Muscle of leg (tissue), 11 donors: ENCODE data around the gene ESYT2. TPM values are rescaled to one million over a fixed set of nuclear protein-coding genes. Genes with fewer than 3 reads are reported as not detected.
"Not testable (repeated sequence)": the region's sequence is repeated elsewhere in the genome, so short reads cannot be mapped to it uniquely, and the experiment has no call there.

Experiments used
- DNase-seq: peaks from one replicate; pipeline ENCODE4 v3.0.0; 2013
- H3K27ac ChIP-seq: one replicate; pipeline ENCODE4 v1.5.1; 2013; ENCODE audit warnings: mild to moderate bottlenecking, low read length, control low read depth
- H3K27me3 ChIP-seq: one replicate; pipeline ENCODE4 v1.6.1; 2013; ENCODE audit warnings: low read length; ENCODE audit not compliant: control insufficient read depth, insufficient read depth
- H3K36me3 ChIP-seq: one replicate; pipeline ENCODE4 v1.6.1; 2013; ENCODE audit warnings: low read length; ENCODE audit not compliant: control insufficient read depth, insufficient read depth
- H3K4me1 ChIP-seq: one replicate; pipeline ENCODE4 v1.6.1; 2013; ENCODE audit warnings: low read length; ENCODE audit not compliant: control insufficient read depth, insufficient read depth
- H3K4me3 ChIP-seq: one replicate; pipeline ENCODE4 v1.5.1; 2013; ENCODE audit warnings: low read length, control low read depth
- H3K9me3 ChIP-seq: replicated peaks from 2 replicates; pipeline ENCODE4 v1.6.1; 2013; ENCODE audit warnings: low read depth, low read length; ENCODE audit not compliant: control insufficient read depth
- WGBS: methylation state at CpG from one replicate; pipeline ENCODE4 v1.1.5; 2013; ENCODE audit warnings: missing lambda C conversion rate; ENCODE audit not compliant: insufficient coverage; 5-methylcytosine and 5-hydroxymethylcytosine counted together
- polyA plus RNA-seq, 8 donors: library from polyadenylated mRNA; unstranded; fragments of 120-200 nt; gene quantifications; one replicate each; pipeline versions ENCODE4 v1.2.1 to v1.2.3, GENCODE V29; 2013; ENCODE audit warnings: inconsistent platforms in 1 of 8, low replicate concordance in 1 of 8; ENCODE audit not compliant: insufficient read length in 8 of 8, insufficient read depth in 1 of 8
- total RNA-seq: library from RNA; stranded (reverse); fragments of 120-200 nt; gene quantifications from one replicate; pipeline ENCODE4 v1.2.4, GENCODE V29; 2013

Gene ESYT2
- total and polyA plus RNA-seq, 9 donors, result 27.4 to 46.5 (median 30.1) TPM

DNA sequence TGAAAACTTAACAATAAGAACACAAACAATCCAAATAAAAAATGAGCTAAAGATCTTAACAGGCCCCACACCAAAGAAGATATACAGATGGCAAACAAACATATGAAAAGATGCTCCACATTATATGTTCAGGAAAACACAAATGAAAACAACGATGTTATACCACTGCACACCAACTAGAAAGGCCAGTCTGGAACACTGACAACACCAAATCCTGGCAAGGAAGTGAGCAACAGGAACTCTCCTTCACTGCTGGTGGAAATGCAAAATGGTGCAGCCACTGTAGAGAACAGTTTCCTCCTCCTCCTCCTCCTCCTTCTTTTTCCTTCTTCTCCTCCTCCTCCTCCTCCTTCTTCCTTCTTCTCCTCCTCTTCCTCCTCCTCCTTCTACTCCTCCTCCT is 112.5 kb downstream of the ESYT2 start:
- Histone ChIP-seq H3K9me3 (no peaks in the 10 kb centered on the region), H3K4me3 (no peak overlapping the region), H3K36me3 (no peaks in the 10 kb centered on the region), H3K27ac (no peak overlapping the region), H3K4me1 (no peaks in the 10 kb centered on the region), H3K27me3 (peaks cover 2% of the 10 kb centered on the region)
- no peak for DNase-seq
- WGBS, result 100% methylated on average over 1 of the region's 1 CpG

GRCh38 chr7:158710651-158711102 is 118.6 kb downstream of the ESYT2 start:
- Histone ChIP-seq H3K4me1 (peaks cover 6% of the 10 kb centered on the region), H3K4me3 (no peak overlapping the region), H3K27ac (no peak overlapping the region), H3K36me3 (no peaks in the 10 kb centered on the region), H3K27me3 (no peaks in the 10 kb centered on the region), H3K9me3 (peaks cover 6% of the 10 kb centered on the region)
- DNase-seq, result peak; percentile 16
- WGBS, result 85% methylated on average over 7 of the region's 7 CpGs

GRCh38 chr7:158707610-158708009 is 121.7 kb downstream of the ESYT2 start:
- H3K27ac ChIP-seq, result no peak overlapping the region
- no peaks in the 10 kb centered on the region for H3K27me3 ChIP-seq
- 56% methylated on average over 3 of the region's 4 CpGs for WGBS
- H3K36me3 ChIP-seq, result no peaks in the 10 kb centered on the region
- no peak overlapping the region for H3K4me3 ChIP-seq
- peaks cover 6% of the 10 kb centered on the region for H3K9me3 ChIP-seq
- DNase-seq, result peak; percentile 15
- H3K4me1 ChIP-seq, result peaks cover 21% of the 10 kb centered on the region

DNA sequence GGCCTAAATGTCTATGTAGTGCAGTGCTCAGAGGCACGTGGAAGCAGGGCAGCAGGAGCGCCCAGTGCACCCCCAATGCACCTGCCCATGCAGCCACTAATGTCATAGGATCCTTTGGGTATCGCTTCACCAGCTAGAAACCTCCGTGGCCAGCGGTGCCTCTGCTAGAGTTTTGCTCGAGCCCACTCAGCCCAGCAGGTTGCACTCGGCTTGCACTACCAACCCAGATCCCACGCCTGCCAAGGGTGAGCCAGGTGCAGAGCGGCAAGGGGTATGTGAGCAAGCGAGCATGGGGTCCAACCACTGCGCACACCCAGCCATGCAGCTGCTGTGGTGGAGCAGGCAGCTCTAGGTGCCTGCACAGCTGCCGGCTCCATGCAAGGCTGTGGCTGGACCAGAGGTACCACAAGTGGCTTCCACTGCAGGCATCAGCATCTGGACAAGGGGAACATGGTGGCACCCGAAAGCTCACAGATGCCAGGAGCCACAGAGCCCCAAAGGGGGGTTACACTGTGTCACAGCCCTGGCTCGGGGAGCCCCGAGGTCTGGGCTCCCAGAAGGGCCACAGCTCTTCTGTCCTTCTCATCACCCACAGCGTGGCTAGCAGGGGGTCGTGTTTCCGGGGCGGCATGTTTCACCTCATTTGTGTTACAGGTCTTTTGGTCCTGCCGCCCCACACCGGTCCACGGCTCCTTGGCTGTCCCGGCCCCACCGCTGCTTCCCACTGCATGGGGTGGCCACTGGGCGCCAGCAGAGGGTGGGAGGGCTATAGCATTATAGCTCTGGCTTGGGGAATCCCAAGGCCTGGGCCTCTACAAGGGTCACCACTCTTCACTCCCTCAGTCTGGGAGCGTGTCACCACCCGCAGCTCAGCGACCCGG is 122.4 kb downstream of the ESYT2 start:
- no peaks in the 10 kb centered on the region for H3K36me3 ChIP-seq
- H3K4me3 ChIP-seq, result no peak overlapping the region
- DNase-seq, result no peak
- peaks cover 24% of the 10 kb centered on the region for H3K4me1 ChIP-seq
- H3K27ac ChIP-seq, result no peak overlapping the region
- peaks cover 6% of the 10 kb centered on the region for H3K9me3 ChIP-seq
- H3K27me3 ChIP-seq, result no peaks in the 10 kb centered on the region
- WGBS, result 93% methylated on average over 20 of the region's 29 CpGs

DNA sequence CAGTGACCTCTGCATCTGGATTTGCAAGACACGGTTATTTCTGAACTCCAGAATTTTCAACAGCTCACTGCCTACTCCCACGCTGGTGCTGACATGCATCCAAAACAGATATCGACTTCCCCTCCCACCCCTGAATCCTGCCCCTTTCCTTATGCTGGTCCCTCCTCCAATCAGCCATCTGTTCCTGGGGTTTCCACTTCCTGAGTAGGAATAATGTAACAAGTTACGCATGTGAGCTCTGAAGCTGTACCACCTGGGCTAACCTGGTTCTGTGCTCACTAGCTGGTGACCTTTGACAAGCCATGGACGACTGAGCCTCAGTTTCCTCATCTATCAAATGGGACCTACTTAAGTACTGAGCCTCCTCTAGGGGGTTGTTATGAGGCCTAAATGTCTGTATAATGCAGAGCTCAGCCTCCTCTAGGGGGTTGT is 123.0 kb downstream of the ESYT2 start:
- Histone ChIP-seq H3K27ac (no peak overlapping the region), H3K36me3 (no peaks in the 10 kb centered on the region), H3K27me3 (no peaks in the 10 kb centered on the region), H3K4me3 (no peak overlapping the region), H3K4me1 (peaks cover 24% of the 10 kb centered on the region), H3K9me3 (peaks cover 6% of the 10 kb centered on the region)
- no peak for DNase-seq
- WGBS, result 60% methylated on average over 4 of the region's 5 CpGs

GRCh38 chr7:158705234-158705850 is 124.0 kb downstream of the ESYT2 start:
- WGBS, result 3% methylated on average over 14 of the region's 22 CpGs
- Histone ChIP-seq H3K4me1 (peaks cover 24% of the 10 kb centered on the region), H3K9me3 (peaks cover 6% of the 10 kb centered on the region), H3K27ac (peak overlapping the region; percentile 83), H3K4me3 (peak overlapping the region; percentile 95), H3K27me3 (no peaks in the 10 kb centered on the region), H3K36me3 (peaks cover 3% of the 10 kb centered on the region)
- peak; percentile 39 for DNase-seq

DNA sequence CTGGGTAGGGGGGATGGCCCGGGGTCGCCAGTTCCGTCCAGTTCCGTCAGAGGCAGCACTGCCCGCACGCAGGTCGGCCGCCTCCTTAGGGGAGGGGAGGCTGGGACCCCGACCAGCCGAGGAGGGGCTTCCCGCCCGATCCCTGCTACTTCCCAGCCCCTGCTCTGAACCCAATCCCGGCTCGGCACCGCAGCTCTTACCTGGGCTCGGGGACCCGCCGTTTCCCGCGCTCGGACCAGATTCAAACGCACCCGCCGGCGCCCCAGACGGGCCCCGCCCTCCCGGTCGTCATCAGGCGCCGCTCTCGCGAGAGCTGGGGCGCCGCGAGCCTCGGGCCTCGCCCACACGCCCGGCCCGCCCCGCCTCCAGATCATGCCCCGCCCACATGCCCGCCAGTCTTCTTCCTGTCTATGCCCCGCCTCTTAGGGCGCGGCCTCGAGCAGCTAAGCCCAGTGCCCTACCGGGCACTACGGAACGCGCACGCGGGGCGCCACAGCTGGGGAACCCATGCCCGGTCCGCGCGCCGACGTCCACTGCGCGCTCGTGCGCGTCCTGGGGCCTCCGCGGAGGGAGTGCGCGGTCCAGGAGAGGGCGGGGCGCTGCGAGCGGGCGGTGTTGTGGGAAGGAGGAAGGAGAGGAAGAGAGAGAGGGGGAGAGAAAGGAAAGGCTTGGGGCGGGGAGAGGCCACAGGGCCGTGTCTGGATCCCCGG is 124.6 kb downstream of the ESYT2 start, which contains the start of gene NCAPG2:
Gene NCAPG2, minus strand, starts transcription at position 281 of the 710 bp plus-strand sequence. CDS start 2,905 bp downstream, outside the sequence.
- DNase-seq, result peak; percentile 99
- Histone ChIP-seq H3K27ac (peak within 1 kb of the TSS; percentile 83), H3K36me3 (peaks cover 5% of the 10 kb centered on the region), H3K27me3 (no peaks in the 10 kb centered on the region), H3K4me1 (peaks cover 24% of the 10 kb centered on the region), H3K4me3 (peak within 1 kb of the TSS; percentile 95), H3K9me3 (peaks cover 6% of the 10 kb centered on the region)
- WGBS, result under 1% methylated on average over 68 of the region's 78 CpGs

DNA sequence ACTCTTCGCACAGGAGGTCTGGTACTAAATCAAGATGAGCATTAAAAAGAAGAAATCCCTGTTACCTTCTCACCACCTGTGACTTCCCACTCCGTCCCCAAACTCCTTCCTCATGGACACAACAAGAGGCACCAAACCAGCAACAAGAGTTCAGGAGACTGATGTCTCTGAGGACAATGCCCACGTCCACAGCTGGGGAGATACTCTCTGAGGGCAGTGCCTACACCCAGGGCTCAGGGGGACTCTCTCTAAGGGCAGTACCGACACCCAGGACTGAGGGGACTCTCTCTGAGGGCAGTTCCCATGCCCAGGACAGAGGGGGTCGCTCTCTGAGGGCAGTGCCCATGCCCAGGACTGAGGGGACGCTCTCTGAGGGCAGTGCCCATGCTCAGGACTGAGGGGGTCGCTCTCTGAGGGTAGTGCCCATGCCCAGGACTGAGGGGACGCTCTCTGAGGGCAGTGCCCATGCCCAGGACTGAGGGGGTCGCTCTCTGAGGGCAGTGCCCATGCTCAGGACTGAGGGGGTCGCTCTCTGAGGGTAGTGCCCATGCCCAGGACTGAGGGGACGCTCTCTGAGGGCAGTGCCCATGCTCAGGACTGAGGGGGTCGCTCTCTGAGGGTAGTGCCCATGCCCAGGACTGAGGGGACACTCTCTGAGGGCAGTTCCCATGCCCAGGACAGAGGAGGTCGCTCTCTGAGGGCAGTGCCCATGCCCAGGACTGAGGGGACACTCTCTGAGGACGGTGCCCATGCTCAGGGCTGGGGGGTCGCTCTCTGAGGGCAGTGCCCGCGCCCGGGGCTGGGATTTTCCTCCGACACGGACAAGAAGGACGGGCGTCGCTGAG is 125.4 kb downstream of the ESYT2 start:
- H3K9me3 ChIP-seq, H3K36me3 ChIP-seq, H3K27me3 ChIP-seq: not testable (repeated sequence)
- peak; percentile 14 for DNase-seq
- peak overlapping the region; percentile 95 for H3K4me3 ChIP-seq
- WGBS, result 12% methylated on average over 15 of the region's 23 CpGs
- peaks cover 24% of the 10 kb centered on the region for H3K4me1 ChIP-seq
- peak overlapping the region; percentile 78 for H3K27ac ChIP-seq

DNA sequence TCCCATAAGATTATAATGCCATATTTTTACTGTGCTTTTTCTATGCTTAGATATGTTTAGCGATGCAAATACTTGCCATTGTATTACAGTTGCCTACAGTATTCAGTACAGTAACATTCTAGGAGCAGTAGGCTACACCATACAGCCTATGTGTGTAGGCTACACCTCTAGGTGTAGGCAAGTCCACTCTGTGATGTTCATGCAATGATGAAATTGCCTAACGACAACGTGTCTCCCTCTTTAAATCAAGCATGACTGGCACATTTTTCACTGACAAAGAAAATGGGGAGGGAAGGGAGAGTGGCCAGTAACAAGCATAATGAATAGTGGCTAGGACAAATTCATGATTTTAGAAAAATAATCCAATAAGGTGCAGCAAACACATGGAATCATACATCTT is 126.4 kb downstream of the ESYT2 start:
- Histone ChIP-seq H3K36me3 (peaks cover 9% of the 10 kb centered on the region), H3K4me3 (no peak overlapping the region), H3K4me1 (peaks cover 24% of the 10 kb centered on the region), H3K9me3 (peaks cover 6% of the 10 kb centered on the region), H3K27ac (no peak overlapping the region), H3K27me3 (no peaks in the 10 kb centered on the region)
- no CpG with 5 or more reads among the region's 3 CpGs for WGBS
- no peak for DNase-seq
